Mononuclear cell (primary cell): Measurements from ENCODE around the gene LRP1B. TPM values are rescaled to one million over a fixed set of nuclear protein-coding genes. Genes with fewer than 3 reads are reported as not detected.
"Not testable (repeated sequence)": the region's sequence is repeated elsewhere in the genome, so short reads cannot be mapped to it uniquely, and the experiment has no call there.

Experiments
- H3K27me3 ChIP-seq: 2 replicates; pipeline ENCODE4 v1.6.0; 2011; ENCODE audit warnings: low read length, control low read depth; ENCODE audit not compliant: insufficient read depth
- H3K4me1 ChIP-seq: 2 replicates; pipeline ENCODE4 v1.5.1; 2011; ENCODE audit warnings: mild to moderate bottlenecking, low read length, control low read depth; ENCODE audit not compliant: insufficient read depth
- H3K4me3 ChIP-seq: 2 replicates; pipeline ENCODE4 v1.5.1; 2011; ENCODE audit warnings: mild to moderate bottlenecking, low read length, moderate library complexity
- H3K9me3 ChIP-seq: 2 replicates; pipeline ENCODE4 v1.5.1; 2011; ENCODE audit warnings: low read depth, mild to moderate bottlenecking, control low read depth, low read length
- total RNA-seq: library from RNA; depleted of rRNA; stranded (reverse); fragments of >200 nt; gene quantifications from one replicate; pipeline ENCODE4 v1.2.3, GENCODE V29; 2012

LRP1B gene
- total RNA-seq, 1 donor: under 0.01 TPM

GRCh38 chr2:141871913-141872634, 258.7 kb downstream of the LRP1B start:
- no peaks in the 10 kb centered on the region for H3K4me1 ChIP-seq
- peaks cover 4% of the 10 kb centered on the region for H3K9me3 ChIP-seq
- H3K27me3 ChIP-seq: no peaks in the 10 kb centered on the region
- no peak overlapping the region for H3K4me3 ChIP-seq

- Histone ChIP-seq H3K4me1 (no peaks in the 10 kb centered on the region), H3K4me3 (no peak overlapping the region), H3K9me3 (peaks cover 4% of the 10 kb centered on the region), H3K27me3 (no peaks in the 10 kb centered on the region)
Measured at GRCh38 chr2:141869572-141869971, 261.2 kb downstream of the LRP1B start.

GRCh38 chr2:141863964-141864363, 266.9 kb downstream of the LRP1B start:
- no peaks in the 10 kb centered on the region for H3K9me3 ChIP-seq
- H3K4me3 ChIP-seq: no peak overlapping the region
- no peaks in the 10 kb centered on the region for H3K4me1 ChIP-seq
- H3K27me3 ChIP-seq: no peaks in the 10 kb centered on the region

GRCh38 chr2:141856215-141856919, 274.4 kb downstream of the LRP1B start:
- Histone ChIP-seq H3K9me3 (no peaks in the 10 kb centered on the region), H3K4me1 (no peaks in the 10 kb centered on the region), H3K27me3 (no peaks in the 10 kb centered on the region), H3K4me3 (no peak overlapping the region)

- H3K27me3 ChIP-seq: no peaks in the 10 kb centered on the region
- no peak overlapping the region for H3K4me3 ChIP-seq
- no peaks in the 10 kb centered on the region for H3K4me1 ChIP-seq
- H3K9me3 ChIP-seq: no peaks in the 10 kb centered on the region
Measured at GRCh38 chr2:141848191-141848590, 282.6 kb downstream of the LRP1B start.

- H3K4me3 ChIP-seq: no peak overlapping the region
- H3K4me1 ChIP-seq: no peaks in the 10 kb centered on the region
- no peaks in the 10 kb centered on the region for H3K9me3 ChIP-seq
- no peaks in the 10 kb centered on the region for H3K27me3 ChIP-seq
Measured at GRCh38 chr2:141844231-141844630, 286.6 kb downstream of the LRP1B start.

- Histone ChIP-seq H3K4me1 (no peaks in the 10 kb centered on the region), H3K9me3 (no peaks in the 10 kb centered on the region), H3K27me3 (no peaks in the 10 kb centered on the region), H3K4me3 (no peak overlapping the region)
Measured at GRCh38 chr2:141835103-141835502, 295.7 kb downstream of the LRP1B start.

GRCh38 chr2:141828761-141829160, 302.1 kb downstream of the LRP1B start:
- no peaks in the 10 kb centered on the region for H3K9me3 ChIP-seq
- H3K27me3 ChIP-seq: no peaks in the 10 kb centered on the region
- no peaks in the 10 kb centered on the region for H3K4me1 ChIP-seq
- H3K4me3 ChIP-seq: no peak overlapping the region

- Histone ChIP-seq H3K9me3 (no peaks in the 10 kb centered on the region), H3K27me3 (no peaks in the 10 kb centered on the region), H3K4me1 (no peaks in the 10 kb centered on the region), H3K4me3 (no peak overlapping the region)
Measured at GRCh38 chr2:141824790-141825189, 306.0 kb downstream of the LRP1B start.

- H3K9me3 ChIP-seq: no peaks in the 10 kb centered on the region
- no peak overlapping the region for H3K4me3 ChIP-seq
- H3K4me1 ChIP-seq: no peaks in the 10 kb centered on the region
- H3K27me3 ChIP-seq: no peaks in the 10 kb centered on the region
Measured at GRCh38 chr2:141820893-141821292, 309.9 kb downstream of the LRP1B start.

- not testable (repeated sequence) for H3K4me3 ChIP-seq, H3K9me3 ChIP-seq, H3K27me3 ChIP-seq, H3K4me1 ChIP-seq
Measured at GRCh38 chr2:141815320-141815719, 315.5 kb downstream of the LRP1B start.

- Histone ChIP-seq H3K27me3 (no peaks in the 10 kb centered on the region), H3K4me1 (no peaks in the 10 kb centered on the region), H3K4me3 (no peak overlapping the region), H3K9me3 (no peaks in the 10 kb centered on the region)
Measured at GRCh38 chr2:141814150-141814549, 316.7 kb downstream of the LRP1B start.

GRCh38 chr2:141810148-141810547, 320.7 kb downstream of the LRP1B start:
- Histone ChIP-seq H3K27me3 (no peaks in the 10 kb centered on the region), H3K4me1 (no peaks in the 10 kb centered on the region), H3K4me3 (no peak overlapping the region), H3K9me3 (no peaks in the 10 kb centered on the region)

- Histone ChIP-seq H3K27me3 (no peaks in the 10 kb centered on the region), H3K4me1 (no peaks in the 10 kb centered on the region), H3K4me3 (no peak overlapping the region), H3K9me3 (no peaks in the 10 kb centered on the region)
Measured at GRCh38 chr2:141806090-141806489, 324.7 kb downstream of the LRP1B start.

- no peaks in the 10 kb centered on the region for H3K27me3 ChIP-seq
Measured at GRCh38 chr2:141805302-141805701, 325.5 kb downstream of the LRP1B start.

GRCh38 chr2:141796449-141796848, 334.4 kb downstream of the LRP1B start:
- H3K4me1 ChIP-seq: no peaks in the 10 kb centered on the region
- no peaks in the 10 kb centered on the region for H3K27me3 ChIP-seq
- H3K9me3 ChIP-seq: no peaks in the 10 kb centered on the region
- H3K4me3 ChIP-seq: no peak overlapping the region

More at GRCh38 chr2:141805302-141805701, 325.5 kb downstream of the LRP1B start:
- no peaks in the 10 kb centered on the region for H3K4me1 ChIP-seq
- no peak overlapping the region for H3K4me3 ChIP-seq
- H3K9me3 ChIP-seq: no peaks in the 10 kb centered on the region
